Muscle layer of duodenum (tissue), 2 donors: ENCODE data around the gene ZDHHC14.

Experiments used
- H3K27ac ChIP-seq: one replicate; pipeline ENCODE4 v1.7.0; 2013; ENCODE audit warnings: mild to moderate bottlenecking, low read length
- H3K27me3 ChIP-seq: one replicate; pipeline ENCODE4 v1.7.0; 2013; ENCODE audit warnings: low read depth, mild to moderate bottlenecking, control low read depth, low read length
- H3K36me3 ChIP-seq, 2 donors: one replicate each; pipeline ENCODE4 v1.7.0; 2013; ENCODE audit warnings: low read length in 2 of 2, control low read depth in 1 of 2, mild to moderate bottlenecking in 1 of 2; ENCODE audit not compliant: insufficient read depth in 2 of 2, control insufficient read depth in 1 of 2
- H3K4me1 ChIP-seq, 2 donors: one replicate each; pipeline ENCODE4 v1.7.0; 2013; ENCODE audit warnings: low read length in 2 of 2, mild to moderate bottlenecking in 2 of 2, control low read depth in 1 of 2, moderate library complexity in 1 of 2; ENCODE audit not compliant: insufficient read depth in 2 of 2, control insufficient read depth in 1 of 2
- H3K4me3 ChIP-seq, 2 donors: one replicate each; pipeline ENCODE4 v1.7.0; 2013; ENCODE audit warnings: low read length in 2 of 2, low read depth in 1 of 2, mild to moderate bottlenecking in 1 of 2
- H3K9me3 ChIP-seq, 2 donors: one replicate each; pipeline ENCODE4 v1.7.0; 2013; ENCODE audit warnings: low read length in 2 of 2, control low read depth in 1 of 2, mild to moderate bottlenecking in 1 of 2; ENCODE audit not compliant: control insufficient read depth in 1 of 2
- donor health status: healthy.

ZDHHC14 gene

GRCh38 chr6:157486572-157486971 is 105.6 kb downstream of the ZDHHC14 start:
- no peaks in the 10 kb centered on the region for H3K9me3 ChIP-seq
- H3K36me3 ChIP-seq = no peaks in the 10 kb centered on the region
- no peaks in the 10 kb centered on the region for H3K27me3 ChIP-seq
- no peaks in the 10 kb centered on the region for H3K4me1 ChIP-seq
- no peak overlapping the region for H3K4me3 ChIP-seq
- no peak overlapping the region for H3K27ac ChIP-seq

- no peaks in the 10 kb centered on the region for H3K9me3 ChIP-seq
- H3K4me3 ChIP-seq = no peak overlapping the region
- no peaks in the 10 kb centered on the region for H3K4me1 ChIP-seq
- H3K36me3 ChIP-seq = no peaks in the 10 kb centered on the region
- H3K27ac ChIP-seq = no peak overlapping the region
- no peaks in the 10 kb centered on the region for H3K27me3 ChIP-seq
Measured at GRCh38 chr6:157487110-157487773, 106.3 kb downstream of the ZDHHC14 start.

DNA sequence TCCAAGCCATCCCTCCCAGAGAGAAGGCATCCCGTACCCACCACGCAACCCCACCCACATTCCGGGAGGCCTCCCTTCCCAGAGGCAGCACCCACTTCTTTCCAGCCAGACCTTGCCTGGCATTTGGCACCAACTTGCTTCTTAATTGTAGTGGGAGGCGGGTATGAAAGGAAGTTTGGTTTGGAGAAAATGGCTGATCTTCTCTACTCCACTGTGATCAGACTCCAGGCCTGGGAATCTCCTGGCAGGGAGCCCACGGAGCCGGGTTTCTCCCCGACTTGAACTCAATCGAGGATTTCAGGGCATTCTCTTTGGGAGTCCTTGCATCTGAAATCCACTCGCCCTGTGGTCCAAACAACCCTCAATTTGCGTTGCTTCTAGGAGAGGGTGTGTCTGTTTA is 107.1 kb downstream of the ZDHHC14 start:
- H3K27ac ChIP-seq = no peak overlapping the region
- no peaks in the 10 kb centered on the region for H3K4me1 ChIP-seq
- H3K36me3 ChIP-seq = no peaks in the 10 kb centered on the region
- H3K27me3 ChIP-seq = no peaks in the 10 kb centered on the region
- no peak overlapping the region for H3K4me3 ChIP-seq
- H3K9me3 ChIP-seq = no peaks in the 10 kb centered on the region

GRCh38 chr6:157488716-157489118 is 107.7 kb downstream of the ZDHHC14 start:
- Histone ChIP-seq H3K9me3 (no peaks in the 10 kb centered on the region), H3K4me1 (no peaks in the 10 kb centered on the region), H3K4me3 (no peak overlapping the region), H3K36me3 (no peaks in the 10 kb centered on the region), H3K27ac (no peak overlapping the region), H3K27me3 (no peaks in the 10 kb centered on the region)

GRCh38 chr6:157490611-157491269 is 109.8 kb downstream of the ZDHHC14 start:
- no peaks in the 10 kb centered on the region for H3K27me3 ChIP-seq
- no peaks in the 10 kb centered on the region for H3K9me3 ChIP-seq
- no peak overlapping the region for H3K4me3 ChIP-seq
- no peak overlapping the region for H3K27ac ChIP-seq
- no peaks in the 10 kb centered on the region for H3K36me3 ChIP-seq
- no peaks in the 10 kb centered on the region for H3K4me1 ChIP-seq

DNA sequence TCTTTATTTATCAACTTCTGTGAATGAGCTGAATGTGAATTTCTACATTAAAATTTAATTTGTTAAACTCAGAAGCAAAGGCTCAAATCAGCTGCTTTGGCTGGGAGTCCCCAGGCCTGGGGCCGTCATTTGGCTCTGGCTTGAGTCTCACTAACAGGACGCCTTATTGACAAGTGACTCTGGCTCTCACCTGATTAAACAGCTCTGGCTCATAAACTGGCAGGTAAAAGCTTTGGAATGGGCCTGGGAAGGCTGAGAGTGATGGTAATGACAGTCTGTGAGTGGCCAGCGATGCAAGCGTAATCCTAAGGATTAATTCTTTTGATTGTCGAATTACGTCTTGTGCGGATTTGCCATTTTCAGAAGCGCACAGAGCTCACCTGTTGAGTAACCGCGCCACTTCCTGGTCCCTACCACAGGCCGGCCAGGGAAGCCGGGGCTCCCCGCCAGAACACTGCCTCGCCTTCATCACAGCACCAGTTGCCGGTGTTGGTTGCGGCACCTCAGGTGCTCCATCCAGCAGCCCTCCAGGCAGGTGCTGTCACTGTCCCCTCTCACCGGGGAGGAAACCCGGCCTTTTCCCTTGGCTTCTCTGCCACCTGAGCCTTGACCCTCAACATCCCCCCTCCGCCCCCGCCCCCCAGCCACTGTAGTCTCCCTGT is 110.7 kb downstream of the ZDHHC14 start:
- Histone ChIP-seq H3K9me3 (no peaks in the 10 kb centered on the region), H3K27ac (no peak overlapping the region), H3K27me3 (no peaks in the 10 kb centered on the region), H3K4me1 (no peaks in the 10 kb centered on the region), H3K4me3 (no peak overlapping the region), H3K36me3 (no peaks in the 10 kb centered on the region)

DNA sequence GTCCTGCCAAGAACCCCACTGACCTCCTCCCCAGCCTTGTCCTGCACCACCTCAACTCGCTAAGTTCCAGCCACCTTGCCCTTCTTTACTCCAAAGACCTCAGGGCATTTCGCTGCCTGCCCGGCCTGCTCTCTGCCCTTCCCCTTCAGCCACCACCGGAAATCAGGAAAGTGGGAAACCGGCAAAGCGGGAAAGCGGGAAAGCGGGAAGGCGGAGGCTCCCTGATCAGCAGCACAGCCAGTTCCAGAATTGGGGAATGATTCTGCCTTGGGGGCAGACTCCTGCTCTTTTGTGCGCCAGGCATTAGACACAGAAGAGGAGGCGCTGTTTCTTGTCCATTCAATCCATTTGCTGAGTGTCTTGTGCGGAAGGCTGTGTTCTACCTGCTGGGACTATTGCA is 111.3 kb downstream of the ZDHHC14 start:
- no peaks in the 10 kb centered on the region for H3K36me3 ChIP-seq
- no peaks in the 10 kb centered on the region for H3K27me3 ChIP-seq
- H3K4me3 ChIP-seq = no peak overlapping the region
- no peaks in the 10 kb centered on the region for H3K9me3 ChIP-seq
- H3K27ac ChIP-seq = no peak overlapping the region
- no peaks in the 10 kb centered on the region for H3K4me1 ChIP-seq

DNA sequence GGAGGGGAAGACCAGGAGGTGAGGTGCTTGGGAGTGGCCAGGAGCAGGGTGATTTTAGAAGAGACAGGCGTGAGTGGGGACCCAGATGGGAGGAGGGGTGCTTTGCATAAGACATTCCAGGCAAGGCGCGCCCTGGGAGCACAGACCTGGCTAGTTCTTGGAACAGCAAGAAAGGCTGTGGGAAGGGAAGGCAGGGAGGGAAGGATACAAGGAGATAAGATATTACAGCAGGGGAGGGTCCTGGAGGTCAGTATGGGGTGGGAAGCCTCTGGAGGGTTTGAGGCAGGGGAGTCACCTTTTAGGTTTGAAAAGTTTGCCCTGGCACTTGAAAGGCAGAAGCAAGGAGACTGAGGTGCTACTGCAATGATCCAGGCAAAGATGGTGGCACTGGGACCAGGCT is 111.8 kb downstream of the ZDHHC14 start:
- H3K4me1 ChIP-seq = no peaks in the 10 kb centered on the region
- no peaks in the 10 kb centered on the region for H3K9me3 ChIP-seq
- H3K4me3 ChIP-seq = no peak overlapping the region
- no peaks in the 10 kb centered on the region for H3K27me3 ChIP-seq
- H3K36me3 ChIP-seq = no peaks in the 10 kb centered on the region
- no peak overlapping the region for H3K27ac ChIP-seq

DNA sequence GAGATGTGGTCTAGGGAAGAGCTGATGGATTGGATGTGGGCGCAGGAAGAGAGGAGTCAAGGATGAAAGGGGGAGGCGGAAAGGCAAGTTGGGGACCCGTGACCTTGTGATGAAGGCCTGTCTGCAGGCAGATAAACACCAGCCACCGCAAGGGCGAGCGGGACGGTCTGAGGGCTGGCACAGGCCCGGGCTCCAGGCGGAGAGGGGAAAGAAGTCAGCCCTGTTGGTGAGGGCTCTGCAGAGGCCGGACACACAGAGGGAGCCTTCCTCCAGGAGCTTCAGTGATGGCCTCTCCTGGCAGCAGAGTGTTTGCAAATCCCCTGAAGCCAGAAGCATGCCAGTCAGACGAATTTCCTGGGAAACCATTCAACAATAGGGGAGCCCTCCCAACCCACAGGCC is 112.2 kb downstream of the ZDHHC14 start:
- no peaks in the 10 kb centered on the region for H3K9me3 ChIP-seq
- no peaks in the 10 kb centered on the region for H3K4me1 ChIP-seq
- H3K27me3 ChIP-seq = no peaks in the 10 kb centered on the region
- no peak overlapping the region for H3K4me3 ChIP-seq
- no peaks in the 10 kb centered on the region for H3K36me3 ChIP-seq
- no peak overlapping the region for H3K27ac ChIP-seq

- no peaks in the 10 kb centered on the region for H3K4me1 ChIP-seq
- no peak overlapping the region for H3K27ac ChIP-seq
- H3K9me3 ChIP-seq = no peaks in the 10 kb centered on the region
- no peaks in the 10 kb centered on the region for H3K27me3 ChIP-seq
- no peaks in the 10 kb centered on the region for H3K36me3 ChIP-seq
- no peak overlapping the region for H3K4me3 ChIP-seq
Measured at GRCh38 chr6:157493576-157493975, 112.6 kb downstream of the ZDHHC14 start.

DNA sequence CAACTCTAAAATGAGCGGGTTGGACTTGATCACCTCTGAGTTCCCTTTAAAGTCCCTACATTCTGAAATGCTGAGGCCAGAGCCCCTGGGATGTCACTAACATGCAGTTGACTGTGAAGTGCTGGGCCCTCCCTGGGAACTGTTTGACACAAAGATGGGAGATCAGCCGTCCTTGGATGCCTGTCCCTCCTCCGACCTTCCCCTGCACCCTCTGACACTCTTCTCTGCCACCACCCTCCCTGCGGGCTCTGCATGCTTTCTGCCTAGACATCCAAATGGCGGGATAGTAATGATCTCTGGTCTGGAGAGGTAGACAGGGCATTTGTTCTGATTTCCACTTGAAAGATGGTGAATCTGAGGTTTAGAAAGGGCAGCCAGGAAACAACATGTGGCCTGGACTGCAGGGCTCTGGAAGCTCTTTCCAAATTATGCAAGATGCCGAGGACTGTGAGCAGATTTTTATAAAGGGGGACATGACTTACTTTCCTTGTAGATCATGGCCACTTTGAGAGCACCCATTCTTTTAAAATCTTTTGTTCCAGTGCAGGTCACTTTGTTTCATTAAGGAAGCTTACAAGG is 113.2 kb downstream of the ZDHHC14 start:
- H3K9me3 ChIP-seq = no peaks in the 10 kb centered on the region
- no peaks in the 10 kb centered on the region for H3K27me3 ChIP-seq
- no peak overlapping the region for H3K4me3 ChIP-seq
- H3K4me1 ChIP-seq = no peaks in the 10 kb centered on the region
- H3K36me3 ChIP-seq = no peaks in the 10 kb centered on the region
- H3K27ac ChIP-seq = no peak overlapping the region
